AG04449 (cell line): ENCODE data around the gene KCNK17.

Experiments used
- CTCF ChIA-PET: fragments of 350-600 bp; formaldehyde crosslinking; extraction: SDS; loops from one replicate; lab custom pipeline; 2021; ENCODE audit warnings: antibody characterized with exemption; lab: Yijun Ruan, JAX
- POLR2A ChIA-PET: fragments of 400-600, 350-600 bp; formaldehyde crosslinking; extraction: SDS; loops from one replicate; lab custom pipeline; 2020; ENCODE audit warnings: antibody characterized with exemption, inconsistent platforms; lab: Yijun Ruan, JAX
- DNase-seq: peaks from one replicate; pipeline ENCODE4 v3.0.0-alpha.2; 2010; ENCODE audit warnings: low read depth, low spot score
- H3K4me3 ChIP-seq: 2 replicates; pipeline ENCODE4 v1.5.1; 2011; ENCODE audit warnings: low read depth, mild to moderate bottlenecking, control low read depth, low read length
- TF ChIP-seq, protein P1 (sequence below): IDR thresholded peaks from one replicate; pipeline ENCODE4 v1.5.1; 2011; ENCODE audit warnings: mild to moderate bottlenecking, moderate library complexity, low read length, control low read depth, inconsistent platforms; ENCODE audit not compliant: insufficient read depth; ENCODE audit errors: missing control alignments

KCNK17 gene

DNA sequence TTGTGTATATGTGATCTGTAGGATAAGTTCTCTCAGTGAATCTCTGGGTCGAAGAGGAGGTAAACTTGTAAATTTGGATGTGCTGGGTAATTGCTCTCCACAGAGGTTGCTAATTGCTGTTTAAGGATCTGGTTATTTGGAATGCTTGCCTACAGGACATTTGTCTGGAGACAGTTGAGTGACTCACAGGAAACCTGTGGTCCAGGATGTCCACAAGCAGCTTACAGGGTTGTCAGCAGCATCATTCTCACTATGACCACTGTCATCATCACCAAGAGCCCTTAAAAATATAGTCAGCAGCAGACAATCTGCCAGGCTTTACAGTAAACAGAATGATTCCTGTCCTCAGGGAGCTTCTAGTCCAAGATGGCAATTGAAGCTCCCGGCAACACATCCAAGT is 53.8 kb downstream of the KCNK17 start:
- CTCF ChIA-PET: no interaction called here
- DNase-seq: no peak
- H3K4me3 ChIP-seq: no peak overlapping the region
- TF ChIP-seq, protein P1, sequence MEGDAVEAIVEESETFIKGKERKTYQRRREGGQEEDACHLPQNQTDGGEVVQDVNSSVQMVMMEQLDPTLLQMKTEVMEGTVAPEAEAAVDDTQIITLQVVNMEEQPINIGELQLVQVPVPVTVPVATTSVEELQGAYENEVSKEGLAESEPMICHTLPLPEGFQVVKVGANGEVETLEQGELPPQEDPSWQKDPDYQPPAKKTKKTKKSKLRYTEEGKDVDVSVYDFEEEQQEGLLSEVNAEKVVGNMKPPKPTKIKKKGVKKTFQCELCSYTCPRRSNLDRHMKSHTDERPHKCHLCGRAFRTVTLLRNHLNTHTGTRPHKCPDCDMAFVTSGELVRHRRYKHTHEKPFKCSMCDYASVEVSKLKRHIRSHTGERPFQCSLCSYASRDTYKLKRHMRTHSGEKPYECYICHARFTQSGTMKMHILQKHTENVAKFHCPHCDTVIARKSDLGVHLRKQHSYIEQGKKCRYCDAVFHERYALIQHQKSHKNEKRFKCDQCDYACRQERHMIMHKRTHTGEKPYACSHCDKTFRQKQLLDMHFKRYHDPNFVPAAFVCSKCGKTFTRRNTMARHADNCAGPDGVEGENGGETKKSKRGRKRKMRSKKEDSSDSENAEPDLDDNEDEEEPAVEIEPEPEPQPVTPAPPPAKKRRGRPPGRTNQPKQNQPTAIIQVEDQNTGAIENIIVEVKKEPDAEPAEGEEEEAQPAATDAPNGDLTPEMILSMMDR: no peak
- POLR2A ChIA-PET: no interaction called here

DNA sequence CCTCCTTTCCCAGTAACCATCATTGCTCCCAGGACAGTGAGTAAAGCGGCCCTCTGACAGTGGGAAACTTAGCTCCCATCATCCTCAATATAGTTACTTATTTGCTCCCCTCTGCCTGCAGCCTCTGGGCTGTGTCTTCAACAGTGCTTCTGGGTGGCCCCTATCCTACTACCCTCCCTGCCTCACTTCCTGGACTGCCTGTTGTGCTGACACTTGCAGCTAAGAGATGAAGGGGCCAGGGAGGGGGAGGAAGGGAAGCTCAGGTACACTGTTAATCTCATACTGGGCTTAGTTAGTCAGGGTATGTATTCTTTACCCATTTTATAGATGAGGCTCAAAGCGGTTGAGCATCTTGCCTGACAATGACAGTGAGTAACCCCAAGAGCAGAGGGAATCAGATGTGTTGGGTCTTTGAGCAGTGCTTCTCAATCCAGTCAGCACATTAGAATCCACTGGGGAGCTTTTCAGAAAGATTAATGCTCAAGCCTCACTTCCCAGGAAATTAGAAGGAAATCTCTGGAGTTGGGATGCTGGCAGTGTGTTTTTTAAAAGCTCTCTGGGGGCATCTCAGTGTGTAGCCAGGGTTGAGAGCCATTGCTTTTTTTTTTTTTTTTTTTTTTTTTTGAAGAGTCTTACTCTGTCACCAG is 57.8 kb downstream of the KCNK17 start:
- TF ChIP-seq, protein P1: no peak
- no peak overlapping the region for H3K4me3 ChIP-seq
- ChIA-PET POLR2A (no interaction called here), CTCF (no interaction called here)
- no peak for DNase-seq

DNA sequence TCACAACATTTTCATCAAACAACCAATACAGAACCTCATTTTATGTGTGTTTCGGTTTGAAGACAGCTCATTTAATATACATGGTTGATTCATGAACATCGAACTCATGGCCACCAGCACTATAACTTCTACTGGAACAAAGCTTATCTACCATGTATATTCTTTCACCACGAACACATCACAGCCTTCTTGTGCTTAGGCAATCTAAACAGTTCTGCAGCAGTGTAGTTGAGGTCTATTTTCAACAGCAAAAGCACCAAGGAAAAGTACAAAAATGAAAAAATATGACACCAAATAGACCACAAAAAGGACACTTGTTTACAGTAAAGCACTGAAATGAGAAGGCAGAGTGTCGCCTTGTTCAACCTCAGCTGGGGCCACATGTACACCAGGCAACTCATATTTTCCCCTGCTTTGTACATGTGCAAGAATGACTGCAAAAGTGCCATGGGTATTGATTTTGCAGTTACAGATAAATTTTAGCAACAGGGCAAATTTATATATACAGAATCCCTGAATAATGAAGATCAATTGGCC is 59.2 kb downstream of the KCNK17 start:
- POLR2A ChIA-PET: no interaction called here
- H3K4me3 ChIP-seq: no peak overlapping the region
- TF ChIP-seq, protein P1: no peak
- CTCF ChIA-PET: no interaction called here
- DNase-seq: no peak

DNA sequence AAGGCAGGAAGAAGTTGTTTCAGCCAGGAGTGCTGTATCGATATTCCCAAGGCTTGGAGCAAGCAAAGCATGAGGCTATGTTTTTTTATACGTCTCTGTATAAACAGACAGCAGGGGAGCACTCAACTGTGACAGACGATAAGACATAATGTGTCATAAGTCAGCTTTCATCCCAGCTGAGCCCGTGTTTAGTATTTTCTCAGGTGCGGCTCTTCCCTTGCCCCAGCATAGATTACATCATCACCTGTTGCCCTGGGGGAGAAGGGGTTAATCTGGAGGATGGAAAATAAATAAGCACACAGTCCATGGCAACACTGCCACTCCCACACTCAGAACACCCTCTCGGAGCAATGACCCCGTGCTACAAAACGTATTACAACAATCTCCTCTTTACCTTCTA is 62.8 kb downstream of the KCNK17 start:
- no peak for DNase-seq
- CTCF ChIA-PET: no interaction called here
- H3K4me3 ChIP-seq: no peak overlapping the region
- TF ChIP-seq, protein P1: no peak
- POLR2A ChIA-PET: no interaction called here

DNA sequence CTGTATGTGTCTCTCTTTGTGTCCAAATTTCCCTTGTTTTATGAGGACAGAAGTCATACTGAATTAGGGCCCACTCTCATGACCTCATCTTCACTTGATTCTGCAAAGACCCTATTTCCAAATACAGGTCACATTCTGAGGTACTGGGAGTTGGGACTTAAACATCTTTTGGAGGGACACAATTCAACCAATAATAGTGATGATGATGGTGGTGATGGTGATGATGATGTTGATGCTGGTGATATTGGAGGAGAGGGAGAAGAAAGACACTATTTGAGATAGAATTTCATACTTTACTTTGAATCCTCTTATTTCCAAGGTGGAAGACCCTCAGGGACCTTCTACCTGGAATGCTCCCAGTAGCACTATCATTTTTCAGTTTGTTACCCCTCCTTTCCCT is 63.7 kb downstream of the KCNK17 start:
- no peak for DNase-seq
- CTCF ChIA-PET: no interaction called here
- TF ChIP-seq, protein P1: no peak
- POLR2A ChIA-PET: no interaction called here
- H3K4me3 ChIP-seq: no peak overlapping the region

DNA sequence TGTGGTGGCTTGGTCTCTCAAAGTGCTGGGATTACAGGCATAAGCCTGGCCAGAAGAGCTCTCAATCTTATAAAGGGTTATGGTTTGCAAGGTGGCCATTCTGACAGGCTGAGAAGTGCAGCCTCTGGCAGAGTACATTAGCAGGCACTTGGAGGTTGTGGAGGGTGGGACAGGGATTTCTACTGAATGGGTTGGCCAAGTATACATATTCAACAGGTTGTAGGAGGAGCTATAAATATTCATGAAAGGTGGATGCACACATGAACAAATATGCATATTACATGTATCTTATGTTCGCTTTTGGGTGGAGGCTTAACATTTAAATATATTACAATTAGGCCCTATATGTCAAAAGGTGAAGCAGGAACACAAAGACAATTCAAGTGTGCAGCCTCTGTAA is 64.9 kb downstream of the KCNK17 start:
- DNase-seq: no peak
- ChIA-PET POLR2A (no interaction called here), CTCF (no interaction called here)
- no peak overlapping the region for H3K4me3 ChIP-seq
- TF ChIP-seq, protein P1: no peak
